Measurements from ENCODE around the gene RBM38.
"Not testable (repeated sequence)": the region's sequence is repeated elsewhere in the genome, so short reads cannot be mapped to it uniquely, and the experiment has no call there.

RBM38 gene

DNA sequence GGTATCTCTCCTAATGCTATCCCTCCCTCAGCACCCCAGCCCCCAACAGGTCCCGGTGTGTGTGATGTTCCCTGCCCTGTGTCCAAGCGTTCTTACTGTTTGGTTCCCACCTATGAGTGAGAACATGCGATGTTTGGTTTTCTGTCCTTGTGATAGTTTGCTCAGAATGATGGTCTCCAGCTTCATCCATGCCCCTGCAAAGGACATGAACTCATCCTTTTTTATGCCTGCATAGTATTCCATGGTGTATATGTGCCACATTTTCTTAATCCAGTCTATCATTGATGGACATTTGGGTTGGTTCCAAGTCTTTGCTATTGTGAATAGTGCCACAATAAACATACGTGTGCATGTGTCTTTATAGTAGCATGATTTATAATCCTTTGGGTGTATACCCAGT, 28.3 kb downstream of the RBM38 start:
- DNase-seq (ENCODE audit: low read depth), result not testable (repeated sequence)

DNA sequence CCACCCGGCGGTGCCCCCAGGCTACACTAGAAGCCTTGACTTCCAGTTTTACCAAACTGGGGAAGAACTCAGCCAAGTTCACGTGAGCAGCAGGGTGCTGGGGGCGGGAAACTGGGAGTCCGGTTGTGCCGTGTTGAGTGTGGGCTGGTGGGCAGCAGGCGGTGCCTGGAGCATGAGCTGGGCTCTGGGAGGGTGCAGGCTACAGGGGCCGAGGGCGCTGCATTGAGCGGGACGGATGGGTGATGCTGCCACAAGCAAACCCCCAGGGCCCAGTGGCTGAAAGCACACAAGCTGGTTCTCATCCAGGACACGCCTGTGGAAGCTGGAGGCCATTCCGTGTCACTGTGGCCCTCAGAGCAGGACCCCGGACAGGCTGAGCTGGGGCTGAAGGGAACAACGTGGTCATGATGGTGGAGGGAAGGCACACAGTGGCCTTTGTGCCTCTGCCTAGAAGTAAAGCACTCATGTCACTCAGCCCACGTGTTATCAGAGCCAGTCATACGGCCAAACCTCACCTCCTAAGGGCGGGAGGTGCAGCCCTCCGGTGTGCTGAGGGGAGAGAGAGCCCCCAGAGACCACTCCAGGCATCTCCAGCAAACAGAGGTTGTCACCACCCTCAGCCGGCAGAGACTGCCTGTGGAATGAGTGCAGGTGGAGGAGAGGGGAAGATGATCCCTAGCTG, 29.5 kb downstream of the RBM38 start:
- no peak for DNase-seq (ENCODE audit: low read depth)

GRCh38 chr20:57421253-57422220, 30.3 kb downstream of the RBM38 start:
- DNase-seq (ENCODE audit: low read depth), result no peak

DNA sequence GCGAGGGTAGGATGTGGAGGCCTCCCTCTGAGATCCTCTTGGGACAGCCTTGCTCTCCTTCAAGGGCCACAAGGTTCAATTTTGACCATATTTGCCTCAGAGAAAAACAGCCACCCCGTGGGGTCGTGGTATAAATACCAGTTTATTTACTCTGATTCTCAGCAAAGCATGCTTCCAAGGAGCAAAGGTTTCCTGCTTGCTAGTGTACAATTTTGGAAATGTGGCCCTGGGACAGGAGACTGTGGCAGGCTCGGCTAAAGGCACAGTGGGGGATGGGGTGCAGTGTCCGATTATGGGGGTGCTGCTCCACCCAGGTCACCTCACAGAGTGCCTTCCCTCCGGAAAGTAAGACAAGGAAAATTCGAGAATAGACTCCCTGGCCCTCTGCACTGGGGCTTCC, 31.1 kb downstream of the RBM38 start:
- DNase-seq (ENCODE audit: low read depth), result no peak

DNA sequence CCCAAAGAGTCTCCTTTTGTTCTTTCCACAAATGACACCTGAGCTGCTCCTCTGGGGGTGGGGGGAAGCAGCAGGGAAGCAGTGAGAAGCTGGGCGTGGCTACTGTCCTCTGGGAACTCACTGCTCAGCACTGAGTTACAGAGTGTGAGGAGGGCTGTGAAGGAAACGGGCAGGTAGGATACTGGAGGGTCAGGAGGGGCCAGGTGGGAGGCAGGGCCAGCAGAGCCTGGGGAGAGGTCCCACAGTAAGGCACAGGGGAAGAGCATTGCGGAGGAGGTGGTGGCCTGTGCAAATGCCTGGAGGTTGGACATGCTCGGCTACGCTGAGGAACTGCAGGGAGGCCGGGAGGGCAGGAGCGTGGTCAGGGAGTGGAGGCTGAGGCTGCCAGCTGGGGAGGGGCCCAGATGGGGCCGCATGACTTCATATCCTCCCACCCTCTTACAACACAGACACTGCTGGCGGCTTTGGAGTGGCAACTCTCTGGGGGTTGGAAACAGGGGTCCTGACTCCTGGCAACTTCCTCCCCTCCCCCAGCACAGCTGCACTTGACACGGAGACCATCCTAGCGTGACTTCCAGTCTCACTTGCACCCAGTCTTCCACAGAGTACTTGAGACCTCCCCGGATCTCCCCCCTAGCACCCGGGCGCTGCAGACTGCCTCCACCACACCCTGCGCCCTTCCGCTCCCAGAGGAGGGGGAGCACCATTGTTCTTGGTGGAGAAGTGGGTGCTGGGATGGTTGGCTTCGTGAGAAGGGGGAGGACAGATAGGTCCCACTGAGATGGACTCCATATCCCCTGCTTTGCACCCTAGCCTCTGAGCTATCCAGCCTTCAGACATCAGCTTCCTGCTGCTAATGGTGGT, 34.2 kb downstream of the RBM38 start:
- no peak for DNase-seq (ENCODE audit: low read depth)

- no peak for DNase-seq (ENCODE audit: low read depth)
Measured at GRCh38 chr20:57426271-57426689, 35.1 kb downstream of the RBM38 start.

DNA sequence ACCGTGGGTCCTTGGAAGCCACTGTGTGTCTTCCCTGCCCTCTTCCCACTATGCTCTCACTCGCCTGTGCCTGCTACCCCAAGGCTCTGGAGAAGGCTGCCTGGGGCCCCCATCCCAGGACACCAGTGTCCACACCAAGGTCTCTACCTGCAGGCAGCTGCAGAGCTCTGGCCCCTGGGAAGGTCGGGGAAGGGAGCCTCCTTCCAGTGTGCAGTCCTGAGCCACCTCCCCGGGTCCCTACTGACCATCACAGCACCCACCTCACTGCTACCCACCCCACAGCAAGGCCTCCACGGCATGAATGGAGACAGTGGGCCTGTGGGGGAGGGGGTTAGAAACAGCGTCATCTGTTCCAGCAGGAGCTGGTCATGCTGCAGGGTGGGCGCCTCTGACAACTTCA, 35.6 kb downstream of the RBM38 start:
- DNase-seq (ENCODE audit: low read depth), result no peak

DNA sequence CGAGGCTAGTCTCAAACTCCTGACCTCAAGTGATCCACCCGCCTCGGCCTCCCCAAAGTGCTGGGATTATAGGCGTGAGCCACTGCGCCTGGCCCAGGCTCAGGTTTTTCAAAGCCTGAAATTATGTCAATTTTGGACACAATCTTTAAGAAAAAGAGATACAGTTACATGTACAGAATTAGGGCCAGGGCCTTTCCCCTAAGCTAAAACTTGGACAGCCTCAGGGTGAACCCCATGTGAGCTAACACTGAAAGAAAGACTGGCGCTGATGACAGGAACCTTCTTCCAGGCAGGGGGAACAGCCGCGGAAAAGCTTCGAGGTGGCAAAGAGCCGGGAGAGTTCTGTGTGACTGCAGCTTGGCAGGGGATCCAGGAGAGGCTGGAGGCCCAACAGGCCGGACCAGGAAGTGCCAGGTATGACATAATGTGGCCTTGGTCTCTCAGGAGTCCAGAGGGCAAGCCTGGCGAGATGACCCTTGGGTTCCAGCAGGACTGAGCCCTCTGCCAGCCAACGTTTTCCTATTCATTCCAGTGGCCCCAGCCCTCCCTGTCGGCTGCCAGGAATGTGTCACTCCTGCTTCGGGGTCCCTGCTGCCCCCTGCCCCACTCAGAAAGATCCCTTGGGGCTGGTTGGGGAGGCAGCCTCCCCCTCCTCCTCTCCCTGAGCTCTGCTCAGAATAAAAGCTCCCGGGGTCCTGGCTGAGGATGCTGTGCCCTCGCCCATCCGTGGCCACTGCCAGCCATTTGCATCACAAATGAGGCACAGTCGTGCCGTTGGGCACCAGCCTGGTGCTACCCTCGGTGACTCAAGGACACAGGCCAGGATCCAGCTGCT, 37.3 kb downstream of the RBM38 start:
- no peak for DNase-seq (ENCODE audit: low read depth)

- no peak for DNase-seq (ENCODE audit: low read depth)
Measured at GRCh38 chr20:57429159-57429496, 37.9 kb downstream of the RBM38 start.

DNA sequence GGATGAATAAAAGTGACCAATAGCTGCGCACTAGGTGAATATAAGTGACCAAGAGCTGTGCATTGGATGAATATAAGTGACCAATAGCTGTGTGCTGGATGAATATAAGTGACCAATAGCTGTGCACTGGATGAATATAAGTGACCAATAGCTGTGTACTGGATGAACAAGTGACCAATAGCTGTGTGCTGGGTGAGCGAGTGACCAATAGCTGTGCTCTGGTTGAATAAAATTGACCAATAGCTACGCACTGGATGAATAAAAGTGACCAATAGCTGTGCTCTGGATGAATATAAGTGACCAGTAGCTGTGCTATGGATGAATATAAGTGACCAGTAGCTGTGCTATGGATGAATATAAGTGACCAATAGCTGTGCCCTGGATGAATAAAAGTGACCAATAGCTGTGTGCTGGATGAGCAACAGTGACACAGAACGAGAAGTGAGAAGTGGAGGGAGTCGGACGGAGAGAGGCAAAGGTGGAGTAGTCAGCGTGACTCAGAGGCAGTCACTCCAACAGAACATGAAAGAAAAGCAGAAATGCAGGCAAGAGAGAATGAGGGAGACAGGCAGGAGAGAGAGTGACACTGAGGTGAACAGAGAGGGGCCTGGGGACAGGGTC, 38.5 kb downstream of the RBM38 start:
- DNase-seq (ENCODE audit: low read depth), result no peak

DNA sequence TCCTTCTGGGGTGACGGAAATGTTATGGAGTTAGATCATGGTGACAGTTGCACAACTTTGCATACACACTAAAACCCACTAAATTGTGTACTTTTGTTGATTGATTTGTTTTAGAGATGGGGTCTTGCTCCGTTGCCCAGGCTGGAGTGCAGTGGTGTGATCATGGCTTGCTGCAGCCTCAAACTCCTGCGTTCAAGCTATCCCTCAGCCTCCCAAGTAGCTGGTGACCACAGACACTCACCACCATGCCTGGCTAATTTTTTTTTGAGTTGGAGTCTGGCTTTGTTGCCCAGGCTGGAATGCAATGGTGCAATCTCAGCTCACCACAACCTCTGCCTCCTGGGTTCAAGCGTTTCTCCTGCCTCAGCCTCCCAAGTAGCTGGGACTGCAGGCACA, 39.0 kb downstream of the RBM38 start:
- DNase-seq (ENCODE audit: low read depth), result not testable (repeated sequence)

GRCh38 chr20:57431539-57431835, 40.3 kb downstream of the RBM38 start:
- DNase-seq (ENCODE audit: low read depth), result no peak

DNA sequence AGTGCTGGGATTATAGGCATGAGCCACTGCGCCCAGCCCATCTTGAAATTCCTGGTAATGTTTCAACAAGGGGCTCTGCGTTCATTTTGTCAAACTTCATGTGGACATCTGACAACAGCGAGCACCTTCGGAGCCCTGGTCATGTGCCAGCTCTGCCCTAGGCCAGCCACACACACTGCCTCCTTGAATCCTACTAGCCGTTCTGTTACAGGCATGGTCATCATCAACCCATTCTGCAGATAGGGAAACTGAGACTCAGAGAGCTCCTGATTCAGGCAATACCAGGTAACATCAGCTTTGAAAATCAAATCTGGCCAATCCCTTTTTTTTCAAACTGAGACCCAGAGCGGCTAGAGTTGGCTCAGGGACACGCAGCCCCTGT, 41.3 kb downstream of the RBM38 start:
- DNase-seq (ENCODE audit: low read depth), result no peak

- peak; percentile 33 for DNase-seq (ENCODE audit: low read depth)
Measured at GRCh38 chr20:57432862-57433491, 41.8 kb downstream of the RBM38 start.

DNA sequence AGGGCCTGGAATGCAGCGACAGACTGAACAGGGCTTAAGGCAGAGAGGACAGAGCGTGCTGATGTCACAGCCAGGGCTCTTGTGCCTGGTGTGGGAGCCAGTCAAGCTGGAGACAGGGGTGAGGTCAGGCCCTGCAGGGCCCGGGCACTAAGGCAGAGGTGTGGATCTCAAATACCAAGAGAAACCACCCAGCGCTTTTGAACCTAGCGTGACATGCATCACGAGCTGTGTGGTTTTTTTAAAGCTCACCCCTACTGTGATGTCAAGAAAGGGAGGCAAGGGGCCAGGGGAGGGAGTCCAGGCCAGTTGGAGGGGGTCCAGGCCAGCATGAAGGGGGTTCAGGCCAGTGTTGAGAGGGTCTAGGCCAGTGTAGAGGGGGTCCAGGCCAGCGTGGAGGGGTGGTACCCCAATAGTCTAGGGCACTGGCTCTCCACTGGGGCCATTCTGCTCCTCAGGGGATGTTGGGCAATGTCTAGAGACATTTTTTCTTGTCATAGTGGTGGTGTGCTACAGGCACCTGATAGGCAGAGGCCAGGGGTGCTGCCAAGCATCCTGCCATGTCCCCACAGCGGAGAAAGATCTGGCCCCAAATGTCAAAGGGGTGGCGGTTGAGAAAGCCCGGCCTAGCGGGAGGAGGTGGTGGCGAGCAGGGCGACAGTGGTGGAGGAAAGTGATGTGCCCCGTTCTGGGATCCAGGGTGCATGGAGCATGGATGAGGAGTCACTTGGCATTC, 42.6 kb downstream of the RBM38 start:
- DNase-seq (ENCODE audit: low read depth), result no peak

DNA sequence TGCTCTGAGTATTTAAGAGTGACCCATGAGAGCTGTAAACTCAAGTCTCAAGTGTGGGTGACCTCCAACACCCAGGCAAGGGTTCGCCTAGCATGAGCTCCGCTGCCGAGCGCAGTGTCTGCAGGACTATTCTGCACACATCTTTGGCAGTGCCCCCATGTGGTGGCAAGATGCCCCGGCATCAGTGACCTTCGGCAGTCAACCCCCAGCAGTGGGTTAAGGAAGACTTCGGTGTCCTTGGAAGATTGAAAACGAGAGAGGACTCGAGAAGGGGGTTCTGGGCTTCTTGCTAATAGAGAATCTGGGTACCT, 43.1 kb downstream of the RBM38 start:
- no peak for DNase-seq (ENCODE audit: low read depth)

DNA sequence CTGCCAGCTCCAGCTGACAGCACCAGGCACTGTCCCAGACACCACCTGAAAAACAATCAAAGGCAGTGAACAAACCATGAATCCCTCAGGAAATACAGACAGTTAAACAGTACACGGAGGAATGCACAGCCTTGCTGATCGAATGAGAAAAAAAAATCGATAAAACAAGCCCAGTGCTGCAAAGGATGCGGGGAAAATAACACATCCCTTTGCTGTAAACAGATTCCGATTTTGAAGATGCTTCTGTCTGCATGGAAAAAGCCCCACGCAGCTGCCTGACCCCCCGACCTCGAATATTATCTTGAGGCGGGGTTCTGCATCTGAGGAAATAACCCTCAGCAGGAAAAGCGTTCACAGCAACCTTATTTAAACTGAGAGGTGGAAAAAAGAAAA, 43.9 kb downstream of the RBM38 start:
- no peak for DNase-seq (ENCODE audit: low read depth)

- no peak for DNase-seq (ENCODE audit: low read depth)
Measured at GRCh38 chr20:57435498-57436222, 44.5 kb downstream of the RBM38 start.

DNA sequence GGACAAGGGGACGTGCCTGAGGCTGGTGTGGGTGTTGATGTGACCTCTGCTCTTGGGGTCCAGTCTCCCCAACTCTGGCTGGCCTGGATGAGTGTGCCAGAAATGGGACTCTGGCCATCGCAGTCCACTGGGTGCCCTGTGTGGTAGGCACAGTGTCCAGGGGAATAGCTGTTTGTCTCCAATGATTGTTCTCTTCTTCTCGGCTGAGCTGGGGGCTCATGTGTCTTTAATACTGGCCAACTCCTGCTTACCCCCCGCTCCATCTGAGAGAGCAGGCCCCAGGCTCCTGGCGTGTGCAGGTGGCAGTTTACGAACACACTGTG, 45.0 kb downstream of the RBM38 start:
- no peak for DNase-seq (ENCODE audit: low read depth)

DNA sequence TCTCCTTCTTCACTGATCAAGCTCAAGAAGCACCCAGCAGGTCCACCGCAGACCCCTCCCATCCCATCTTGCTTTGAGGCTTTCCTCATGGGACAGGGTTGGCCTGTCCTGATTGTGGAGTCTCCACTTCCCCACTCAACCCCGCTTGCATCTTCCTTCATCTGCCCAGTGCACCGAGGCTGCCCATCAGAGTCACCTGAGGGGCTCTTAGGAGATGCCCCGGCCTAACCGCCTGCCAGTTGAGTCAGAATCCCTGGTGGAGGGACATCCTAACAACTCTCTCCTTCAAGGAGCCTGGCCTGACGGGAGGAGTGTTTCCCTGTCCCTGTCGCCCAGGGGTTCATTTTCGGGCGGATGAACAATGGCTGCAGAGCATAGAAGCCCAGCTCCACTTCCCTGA, 46.1 kb downstream of the RBM38 start:
- DNase-seq (ENCODE audit: low read depth), result no peak

Data from stimulated activated CD8-positive, alpha-beta memory T cell treated with anti-CD3 and anti-CD28 coated beads, Interleukin-12 subunit alpha, Interleukin-12 subunit beta, amount 100 ng/mL, for 4 hours (primary cell).